ENCODE measurements around the gene PID1.

- TF ChIP-seq, protein P1, sequence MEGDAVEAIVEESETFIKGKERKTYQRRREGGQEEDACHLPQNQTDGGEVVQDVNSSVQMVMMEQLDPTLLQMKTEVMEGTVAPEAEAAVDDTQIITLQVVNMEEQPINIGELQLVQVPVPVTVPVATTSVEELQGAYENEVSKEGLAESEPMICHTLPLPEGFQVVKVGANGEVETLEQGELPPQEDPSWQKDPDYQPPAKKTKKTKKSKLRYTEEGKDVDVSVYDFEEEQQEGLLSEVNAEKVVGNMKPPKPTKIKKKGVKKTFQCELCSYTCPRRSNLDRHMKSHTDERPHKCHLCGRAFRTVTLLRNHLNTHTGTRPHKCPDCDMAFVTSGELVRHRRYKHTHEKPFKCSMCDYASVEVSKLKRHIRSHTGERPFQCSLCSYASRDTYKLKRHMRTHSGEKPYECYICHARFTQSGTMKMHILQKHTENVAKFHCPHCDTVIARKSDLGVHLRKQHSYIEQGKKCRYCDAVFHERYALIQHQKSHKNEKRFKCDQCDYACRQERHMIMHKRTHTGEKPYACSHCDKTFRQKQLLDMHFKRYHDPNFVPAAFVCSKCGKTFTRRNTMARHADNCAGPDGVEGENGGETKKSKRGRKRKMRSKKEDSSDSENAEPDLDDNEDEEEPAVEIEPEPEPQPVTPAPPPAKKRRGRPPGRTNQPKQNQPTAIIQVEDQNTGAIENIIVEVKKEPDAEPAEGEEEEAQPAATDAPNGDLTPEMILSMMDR (IDR thresholded peaks at IDR 0.05), result no peak
- no peak for TF ChIP-seq POLR2A (IDR thresholded peaks at IDR 0.05)
- no peak for TF ChIP-seq POLR2AphosphoS5 (IDR thresholded peaks at IDR 0.05)
These were observed 117.8 kb downstream of the PID1 start for GRCh38 chr2:229153267-229153666.

Data from suprapubic skin (tissue), 4 donors.